CD4-positive, alpha-beta T cell treated with Interleukin-6 for 4 hours (primary cell): ENCODE data around the gene LGI4.

Source experiments
- DNase-seq: peaks from one replicate; pipeline ENCODE4 v3.0.0-alpha.2; 2020; ENCODE audit warnings: mixed read lengths

The LGI4 gene

GRCh38 chr19:35083691-35084508 lies 51.0 kb downstream of the LGI4 start:
- DNase-seq: no peak

DNA sequence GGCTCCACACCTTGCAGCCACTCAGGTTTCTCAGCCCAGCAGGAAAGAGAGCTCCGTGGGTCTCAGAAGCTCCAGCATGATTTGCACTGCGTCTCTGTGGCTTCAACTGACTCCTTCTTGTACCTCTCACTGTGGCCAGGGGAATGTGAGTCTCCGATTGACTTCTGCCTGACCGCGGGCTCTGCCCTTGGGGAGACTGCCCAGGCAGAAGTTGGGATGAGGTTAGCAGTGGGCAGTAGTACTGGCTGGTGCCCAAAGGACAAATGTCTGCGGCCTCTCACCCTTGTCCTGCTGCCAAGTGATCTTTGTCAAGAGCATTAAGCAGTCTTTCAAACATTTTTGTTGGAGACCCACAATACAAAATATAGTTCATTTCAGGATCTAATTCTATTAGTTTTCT lies 53.7 kb downstream of the LGI4 start:
- DNase-seq: no peak

DNA sequence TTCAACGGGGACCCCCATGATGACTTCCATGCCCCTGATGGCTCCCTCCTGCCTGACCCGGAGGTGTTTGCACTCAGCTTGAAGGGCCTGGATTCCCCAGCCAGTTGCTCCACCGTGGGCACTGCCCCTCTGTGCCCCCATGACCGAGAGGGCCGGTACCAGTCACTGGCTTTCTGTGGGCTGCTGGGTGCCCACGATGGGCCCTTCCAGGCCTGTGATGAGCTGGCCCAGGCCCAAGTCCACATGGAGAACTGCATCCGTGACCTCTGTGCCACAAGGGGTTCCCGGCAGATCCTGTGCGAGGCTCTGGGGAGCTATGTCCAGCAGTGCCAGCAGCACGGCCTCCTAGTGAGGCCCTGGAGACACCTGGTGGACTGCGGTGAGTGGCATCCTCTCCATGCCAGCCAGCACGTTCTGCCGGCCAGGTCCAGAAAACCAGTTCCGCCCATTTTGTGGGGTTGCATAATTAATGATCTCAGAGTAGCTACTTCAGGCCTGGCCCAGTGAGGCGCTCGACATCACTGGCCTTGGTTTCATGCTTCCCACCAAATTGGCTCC lies 54.2 kb downstream of the LGI4 start:
- no peak for DNase-seq

DNA sequence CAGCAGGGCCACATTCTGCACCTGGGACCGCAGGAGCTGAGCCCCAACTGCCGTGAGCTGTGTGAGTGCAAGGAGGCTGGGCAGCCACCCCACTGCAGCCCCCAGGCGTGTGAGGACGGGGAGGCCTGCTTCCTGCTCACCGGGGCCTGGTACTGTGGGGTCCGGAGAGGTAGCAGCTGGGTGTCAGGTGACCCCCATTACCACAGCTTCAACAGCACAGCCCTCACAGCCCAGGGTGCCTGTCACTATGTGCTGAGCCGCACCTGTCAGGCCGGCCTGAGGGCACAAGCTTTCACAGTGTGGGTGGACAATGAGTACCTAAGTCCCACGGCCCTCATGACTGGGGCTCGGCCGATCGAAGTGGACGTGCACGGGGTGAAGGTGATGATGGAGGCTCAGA lies 55.0 kb downstream of the LGI4 start:
- DNase-seq: no peak

GRCh38 chr19:35077411-35078223 lies 57.2 kb downstream of the LGI4 start:
- DNase-seq: no peak

DNA sequence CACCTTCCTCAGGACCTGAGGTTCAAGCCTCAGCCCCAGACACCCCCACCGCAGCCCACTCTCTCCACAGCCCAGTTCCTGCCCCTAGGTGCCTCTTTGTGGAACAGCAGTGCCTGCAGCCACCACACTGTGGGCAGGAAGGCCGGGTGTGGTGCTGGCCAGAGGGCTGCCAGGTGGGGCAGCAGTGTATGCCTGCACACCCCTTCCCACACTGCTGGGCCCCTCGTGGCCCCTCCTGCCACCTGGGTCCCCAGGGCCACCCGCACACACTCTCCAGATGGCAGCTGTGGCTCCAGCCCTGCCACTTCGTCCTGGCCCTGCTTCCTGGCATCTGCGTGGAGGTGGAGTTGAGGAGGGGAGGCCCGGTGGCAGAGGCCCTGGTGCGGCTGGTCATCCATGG lies 58.2 kb downstream of the LGI4 start:
- no peak for DNase-seq

- no peak for DNase-seq
Measured at GRCh38 chr19:35076026-35076370, 58.9 kb downstream of the LGI4 start.

DNA sequence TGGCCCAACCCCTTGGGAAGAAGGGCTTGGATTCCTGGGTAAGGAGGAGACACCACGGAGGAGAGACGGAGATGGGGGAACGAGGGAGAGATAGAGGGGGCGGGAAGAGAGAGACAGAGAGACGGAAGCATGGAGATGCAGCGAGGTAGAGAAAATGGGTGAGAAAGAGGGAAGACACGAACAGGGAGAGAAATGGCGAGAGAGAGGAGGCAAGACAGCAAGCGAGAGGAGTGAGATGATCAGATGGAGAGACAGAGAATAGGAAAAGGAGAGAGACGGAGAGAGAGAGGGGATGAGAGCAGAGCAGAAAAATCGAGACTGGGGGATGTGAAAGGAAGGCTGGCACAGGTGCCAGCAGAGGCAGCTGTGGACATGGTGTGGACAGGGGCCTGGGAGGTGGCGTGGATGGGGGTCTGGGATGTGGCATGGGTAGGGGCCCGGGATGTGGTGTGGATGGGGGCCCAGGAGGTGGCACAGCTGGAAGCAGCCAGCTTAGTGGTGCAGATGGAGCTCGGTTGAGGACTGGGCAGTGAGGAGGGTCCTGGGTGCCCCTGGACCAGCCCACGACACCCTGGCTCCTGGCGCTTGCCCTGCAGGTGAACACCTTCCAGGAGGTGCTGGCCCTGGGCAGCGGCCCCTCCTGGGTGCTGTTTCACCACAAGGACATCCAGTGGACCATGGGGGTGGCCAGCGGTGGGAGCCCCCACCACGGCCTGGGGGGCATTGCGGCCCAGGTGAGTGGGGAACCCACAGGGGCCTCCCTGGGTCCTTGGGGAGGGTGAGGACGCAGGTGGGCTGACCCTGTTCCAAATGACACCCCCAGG lies 59.4 kb downstream of the LGI4 start:
- no peak for DNase-seq
